Activated CD8-positive, alpha-beta T cell treated with anti-CD3 and anti-CD28 coated beads, Interleukin-2, amount 10 ng/mL, durations not matched to agents 7 days and 5 days (primary cell): ENCODE results near the gene PLCL2. TPM values are rescaled to one million over a fixed set of nuclear protein-coding genes. Genes with fewer than 3 reads are reported as not detected.
"Not testable (repeated sequence)": the region's sequence is repeated elsewhere in the genome, so short reads cannot be mapped to it uniquely, and the experiment has no call there.

Experiments
- ATAC-seq: fragments of 150-1000 bp; cut with Tn5 transposase; one replicate; pipeline ENCODE4 v1.10.0; 2021; ENCODE audit warnings: moderate library complexity
- CTCF ChIA-PET: fragments of 350-600 bp; sonication (Branson Sonifier 250); formaldehyde crosslinking; loops from one replicate; lab custom pipeline; 2021; ENCODE audit warnings: antibody characterized with exemption; lab: Charles Lee
- POLR2A ChIA-PET: fragments of 350-600 bp; sonication (Branson Sonifier 250); formaldehyde crosslinking; loops from one replicate; lab custom pipeline; 2021; ENCODE audit warnings: antibody characterized with exemption; lab: Charles Lee
- DNase-seq: peaks from one replicate; pipeline ENCODE4 v3.0.0-alpha.2; 2020
- H3K27ac Mint-ChIP-seq: one replicate; pipeline ENCODE4 v1.8.0; 2021; ENCODE audit warnings: mild to moderate bottlenecking, mixed read lengths
- H3K27me3 Mint-ChIP-seq: one replicate; pipeline ENCODE4 v1.8.0; 2021; ENCODE audit warnings: low read depth, mixed read lengths
- H3K36me3 Mint-ChIP-seq: one replicate; pipeline ENCODE4 v1.8.0; 2021; ENCODE audit warnings: low read depth, mixed read lengths
- H3K4me1 Mint-ChIP-seq: one replicate; pipeline ENCODE4 v1.8.0; 2021; ENCODE audit warnings: low read depth, mixed read lengths
- H3K4me3 Mint-ChIP-seq: one replicate; pipeline ENCODE4 v1.8.0; 2021; ENCODE audit warnings: mild to moderate bottlenecking, mixed read lengths
- H3K9me3 Mint-ChIP-seq: one replicate; pipeline ENCODE4 v1.8.0; 2022; ENCODE audit warnings: mixed read lengths; ENCODE audit not compliant: insufficient read depth
- total RNA-seq, 2 experiments: library from RNA; stranded (reverse); gene quantifications; one replicate each; pipeline ENCODE4 v1.2.3, GENCODE V29; 2021

The PLCL2 gene
- total RNA-seq, 2 experiments from 2014 or later, result 33.9 to 35.8 TPM

GRCh38 chr3:16943857-16944256 is 59.1 kb downstream of the PLCL2 start:
- no peak for ATAC-seq
- CTCF ChIA-PET, result no interaction called here

DNA sequence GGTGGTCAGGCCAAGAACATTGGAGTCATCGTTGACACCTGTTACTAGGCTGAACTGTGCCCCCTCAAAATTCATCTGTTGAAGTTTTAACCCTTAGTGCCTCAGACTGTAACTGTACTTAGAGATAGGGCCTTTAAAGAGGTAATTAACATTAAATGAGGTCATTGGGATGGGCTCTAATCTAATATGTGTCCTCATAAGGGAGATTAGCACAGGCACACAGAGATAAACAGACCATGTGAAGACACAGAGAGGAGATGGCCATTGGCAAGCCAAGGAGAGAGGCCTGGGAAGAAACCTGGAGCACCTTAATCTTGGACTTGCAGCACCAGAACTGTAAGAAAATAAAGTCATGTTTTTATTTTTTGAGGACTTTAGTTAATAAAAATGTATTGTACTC is 59.6 kb downstream of the PLCL2 start:
- Mint-ChIP-seq H3K36me3 (peaks cover 16% of the 10 kb centered on the region), H3K27me3 (no peaks in the 10 kb centered on the region), H3K4me1 (peaks cover 23% of the 10 kb centered on the region), H3K27ac (no peak overlapping the region), H3K9me3 (no peaks in the 10 kb centered on the region), H3K4me3 (no peak overlapping the region)
- DNase-seq (no peak), ATAC-seq (no peak)
- ChIA-PET CTCF (no interaction called here), POLR2A (no interaction called here)

More at GRCh38 chr3:16943857-16944256, 59.1 kb downstream of the PLCL2 start:
- H3K27me3 Mint-ChIP-seq, result no peaks in the 10 kb centered on the region
- H3K27ac Mint-ChIP-seq, result no peak overlapping the region
- peaks cover 25% of the 10 kb centered on the region for H3K4me1 Mint-ChIP-seq
- H3K9me3 Mint-ChIP-seq, result no peaks in the 10 kb centered on the region
- H3K36me3 Mint-ChIP-seq, result peaks cover 16% of the 10 kb centered on the region
- DNase-seq, result no peak
- POLR2A ChIA-PET, result interaction anchor here (0.6 kb wide), 1 partner anchor 31 kb away, joined by 3 read pairs; no protein-coding TSS in a partner anchor
- H3K4me3 Mint-ChIP-seq, result no peak overlapping the region

- peaks cover 16% of the 10 kb centered on the region for H3K36me3 Mint-ChIP-seq
- ChIA-PET POLR2A (no interaction called here), CTCF (no interaction called here)
- no peak overlapping the region for H3K27ac Mint-ChIP-seq
- H3K27me3 Mint-ChIP-seq, result no peaks in the 10 kb centered on the region
- H3K4me1 Mint-ChIP-seq, result peaks cover 21% of the 10 kb centered on the region
- no peak for DNase-seq
- H3K4me3 Mint-ChIP-seq, result no peak overlapping the region
- H3K9me3 Mint-ChIP-seq, result no peaks in the 10 kb centered on the region
- ATAC-seq, result no peak
These were observed 60.6 kb downstream of the PLCL2 start for GRCh38 chr3:16945330-16945729.

DNA sequence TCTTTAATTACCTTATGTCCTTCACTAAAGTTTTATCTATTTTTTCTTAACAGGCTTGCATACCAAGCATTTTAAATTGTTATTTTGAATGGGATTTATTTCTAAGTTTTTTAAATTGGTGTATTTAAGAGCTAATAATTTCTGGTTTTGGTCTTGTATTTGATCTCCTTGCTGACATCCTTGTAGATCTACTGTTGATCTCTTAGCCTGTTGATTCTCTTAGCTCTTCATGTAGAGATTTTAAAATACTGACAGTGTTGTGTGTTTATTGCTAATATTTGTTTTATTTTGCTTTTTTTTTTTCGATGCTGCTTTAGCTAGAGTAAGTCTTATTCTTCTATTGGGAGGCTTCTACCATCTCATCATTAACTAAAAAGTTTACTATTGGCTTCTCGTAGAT is 65.5 kb downstream of the PLCL2 start:
- DNase-seq, result no peak
- Mint-ChIP-seq H3K36me3 (peaks cover 14% of the 10 kb centered on the region), H3K4me3 (no peak overlapping the region), H3K9me3 (no peaks in the 10 kb centered on the region), H3K4me1 (peaks cover 15% of the 10 kb centered on the region), H3K27ac (no peak overlapping the region), H3K27me3 (no peaks in the 10 kb centered on the region)
- ChIA-PET CTCF (no interaction called here), POLR2A (no interaction called here)
- ATAC-seq, result no peak

- no peaks in the 10 kb centered on the region for H3K27me3 Mint-ChIP-seq
- no peak overlapping the region for H3K4me3 Mint-ChIP-seq
- no peak overlapping the region for H3K27ac Mint-ChIP-seq
- CTCF ChIA-PET, result no interaction called here
- H3K9me3 Mint-ChIP-seq, result no peaks in the 10 kb centered on the region
- DNase-seq (no peak), ATAC-seq (no peak)
- H3K36me3 Mint-ChIP-seq, result peaks cover 9% of the 10 kb centered on the region
- peaks cover 15% of the 10 kb centered on the region for H3K4me1 Mint-ChIP-seq
- POLR2A ChIA-PET, result no interaction called here
These were observed 66.1 kb downstream of the PLCL2 start for GRCh38 chr3:16950845-16951244.

DNA sequence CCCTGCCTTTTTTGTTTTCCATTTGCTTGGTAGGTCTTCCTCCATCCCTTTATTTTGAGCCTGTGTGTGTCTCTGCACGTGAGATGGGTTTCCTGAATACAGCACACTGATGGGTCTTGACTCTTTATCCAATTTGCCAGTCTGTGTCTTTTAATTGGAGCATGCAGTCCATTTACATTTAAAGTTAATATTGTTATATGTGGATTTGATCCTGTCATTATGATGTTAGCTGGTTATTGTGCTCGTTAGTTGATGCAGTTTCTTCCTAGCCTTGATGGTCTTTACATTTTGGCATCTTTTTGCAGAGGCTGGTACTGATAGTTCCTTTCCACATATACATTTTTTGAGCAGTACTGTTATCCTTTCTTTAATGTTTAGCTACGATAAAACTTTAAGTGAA is 73.1 kb downstream of the PLCL2 start:
- H3K9me3 Mint-ChIP-seq, H3K4me1 Mint-ChIP-seq, H3K27me3 Mint-ChIP-seq, DNase-seq, ATAC-seq, POLR2A ChIA-PET, H3K4me3 Mint-ChIP-seq, H3K27ac Mint-ChIP-seq, CTCF ChIA-PET: not testable (repeated sequence)
- peaks cover 21% of the 10 kb centered on the region for H3K36me3 Mint-ChIP-seq

DNA sequence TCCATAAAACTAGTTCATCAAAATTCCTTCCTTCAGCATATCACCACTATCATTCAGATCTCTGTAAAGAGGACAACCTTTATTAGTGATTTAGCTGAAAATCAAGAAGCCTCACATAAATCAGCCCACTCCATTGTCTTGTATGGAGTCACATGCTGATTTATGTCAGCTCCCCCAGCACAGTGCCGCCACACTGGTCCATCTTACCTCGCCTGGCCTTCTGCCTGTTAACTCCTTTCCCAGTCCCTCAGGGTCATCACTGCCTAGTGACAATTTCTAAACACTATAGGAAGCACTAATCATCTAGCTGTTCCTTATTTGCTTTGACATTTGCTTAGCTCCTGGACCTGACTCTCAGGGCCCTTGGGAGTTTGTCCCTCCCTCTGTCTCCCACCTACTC is 75.4 kb downstream of the PLCL2 start:
- H3K4me3 Mint-ChIP-seq, result no peak overlapping the region
- ChIA-PET CTCF (no interaction called here), POLR2A (no interaction called here)
- H3K4me1 Mint-ChIP-seq, result no peaks in the 10 kb centered on the region
- peaks cover 23% of the 10 kb centered on the region for H3K36me3 Mint-ChIP-seq
- H3K27ac Mint-ChIP-seq, result no peak overlapping the region
- H3K9me3 Mint-ChIP-seq, result peaks cover 4% of the 10 kb centered on the region
- no peak for DNase-seq
- ATAC-seq, result no peak
- H3K27me3 Mint-ChIP-seq, result no peaks in the 10 kb centered on the region

DNA sequence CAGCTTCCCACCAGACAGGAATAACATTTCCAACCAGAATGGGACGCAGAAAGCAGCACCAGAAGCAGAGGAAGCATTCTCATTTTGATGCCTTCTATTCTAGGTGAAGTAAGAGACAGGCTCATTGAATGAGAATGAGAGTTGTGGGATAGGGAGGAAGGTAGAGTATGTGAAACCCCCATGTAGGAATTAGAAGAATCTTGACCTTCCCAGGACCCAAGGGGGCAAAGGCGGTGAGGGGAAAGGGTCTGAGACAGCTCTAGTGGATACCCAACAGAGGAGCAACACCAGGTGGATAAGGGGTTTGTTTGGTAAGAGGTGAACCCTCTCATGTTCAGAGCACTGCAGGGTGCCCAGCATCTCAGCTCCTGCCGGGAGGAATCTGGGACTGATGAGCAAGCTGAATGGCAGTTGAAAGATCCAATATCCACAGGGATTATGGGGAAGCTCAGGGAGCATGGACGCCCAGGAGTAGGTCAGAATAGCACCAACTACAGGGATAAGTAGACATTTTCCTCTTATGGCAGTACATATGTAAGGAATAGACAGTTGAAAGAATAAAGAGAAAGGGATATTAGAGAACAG is 77.0 kb downstream of the PLCL2 start:
- no peaks in the 10 kb centered on the region for H3K4me1 Mint-ChIP-seq
- H3K27me3 Mint-ChIP-seq, result no peaks in the 10 kb centered on the region
- no peak overlapping the region for H3K27ac Mint-ChIP-seq
- H3K36me3 Mint-ChIP-seq, result peaks cover 25% of the 10 kb centered on the region
- ATAC-seq (no peak), DNase-seq (no peak)
- H3K4me3 Mint-ChIP-seq, result no peak overlapping the region
- POLR2A ChIA-PET, result no interaction called here
- H3K9me3 Mint-ChIP-seq, result peaks cover 4% of the 10 kb centered on the region
- CTCF ChIA-PET, result no interaction called here

DNA sequence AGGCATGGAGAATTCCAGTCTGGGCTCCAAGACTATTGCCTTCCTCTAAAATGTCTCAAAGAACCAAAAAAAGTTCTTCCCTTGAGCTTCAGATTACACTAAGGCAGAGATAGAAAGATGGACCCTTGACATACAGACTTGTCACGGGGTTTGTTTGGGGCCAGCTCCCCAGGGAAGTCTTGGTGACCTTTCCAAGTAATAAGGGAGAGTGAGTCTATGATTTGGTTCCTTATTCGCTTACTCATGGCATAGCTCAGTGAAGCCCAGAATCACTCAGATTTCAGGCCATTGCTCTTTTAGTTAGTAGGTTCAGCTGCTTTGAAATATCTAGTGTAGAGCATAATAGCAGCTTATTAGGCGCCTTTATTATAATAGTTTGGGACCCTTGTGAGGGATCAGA is 90.3 kb downstream of the PLCL2 start:
- CTCF ChIA-PET, result interaction anchor here (0.8 kb wide), 1 partner anchor 11 kb away, joined by 3 read pairs; no protein-coding TSS in a partner anchor
- Mint-ChIP-seq H3K9me3 (peaks cover 15% of the 10 kb centered on the region), H3K4me1 (no peaks in the 10 kb centered on the region), H3K27me3 (no peaks in the 10 kb centered on the region), H3K4me3 (no peak overlapping the region), H3K36me3 (peaks cover 32% of the 10 kb centered on the region), H3K27ac (no peak overlapping the region)
- DNase-seq, result no peak
- no peak for ATAC-seq
- POLR2A ChIA-PET, result interaction anchor here (0.6 kb wide), 1 partner anchor 10 kb away, joined by 3 read pairs; no protein-coding TSS in a partner anchor

DNA sequence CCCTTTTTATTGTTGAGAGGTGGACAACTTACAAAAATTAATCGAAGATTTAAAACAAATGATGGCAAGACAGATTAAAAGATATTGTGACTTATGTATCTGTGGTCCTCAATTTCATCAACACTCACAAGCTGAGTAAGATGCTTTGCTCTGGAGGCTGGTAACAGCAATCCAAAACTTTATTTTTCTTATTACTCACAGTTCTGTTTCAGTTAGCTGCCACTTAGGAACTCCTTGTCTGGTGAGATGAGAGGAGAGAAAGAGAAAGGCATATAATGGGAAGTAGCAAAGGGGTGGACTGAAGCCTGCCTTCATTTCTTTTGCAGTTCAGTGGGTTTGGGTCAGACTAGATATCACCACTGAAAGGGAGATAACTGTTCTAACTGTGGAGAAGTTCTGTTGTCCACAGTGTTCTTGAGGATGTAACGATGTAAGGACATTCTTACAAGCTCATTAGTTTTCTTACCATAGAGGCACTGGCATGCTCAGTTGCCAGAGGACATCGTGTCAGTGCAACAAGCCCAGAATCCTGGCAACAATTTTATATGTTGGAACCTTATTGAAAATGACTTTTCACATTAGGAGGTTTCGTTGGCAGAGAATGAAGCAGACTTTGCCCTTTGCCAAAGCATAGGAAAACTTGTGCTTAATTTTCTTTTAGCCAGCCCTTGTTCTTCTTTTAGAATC is 93.6 kb downstream of the PLCL2 start:
- CTCF ChIA-PET, result no interaction called here
- H3K27ac Mint-ChIP-seq, result no peak overlapping the region
- no peaks in the 10 kb centered on the region for H3K4me1 Mint-ChIP-seq

GRCh38 chr3:16978921-16979271 is 94.1 kb downstream of the PLCL2 start:
- ChIA-PET POLR2A (no interaction called here), CTCF (no interaction called here)
- DNase-seq (no peak), ATAC-seq (no peak)
- no peaks in the 10 kb centered on the region for H3K27me3 Mint-ChIP-seq
- no peaks in the 10 kb centered on the region for H3K9me3 Mint-ChIP-seq
- no peak overlapping the region for H3K4me3 Mint-ChIP-seq
- H3K27ac Mint-ChIP-seq, result no peak overlapping the region
- no peaks in the 10 kb centered on the region for H3K4me1 Mint-ChIP-seq
- peaks cover 16% of the 10 kb centered on the region for H3K36me3 Mint-ChIP-seq

More for the DNA sequence above, 93.6 kb downstream of the PLCL2 start:
- H3K9me3 Mint-ChIP-seq, result peaks cover 3% of the 10 kb centered on the region
- DNase-seq (no peak), ATAC-seq (no peak)
- peaks cover 18% of the 10 kb centered on the region for H3K36me3 Mint-ChIP-seq
- POLR2A ChIA-PET, result no interaction called here
- H3K27me3 Mint-ChIP-seq, result no peaks in the 10 kb centered on the region
- no peak overlapping the region for H3K4me3 Mint-ChIP-seq

- H3K4me3 Mint-ChIP-seq, POLR2A ChIA-PET, H3K4me1 Mint-ChIP-seq, CTCF ChIA-PET, ATAC-seq, DNase-seq, H3K9me3 Mint-ChIP-seq, H3K27me3 Mint-ChIP-seq, H3K27ac Mint-ChIP-seq: not testable (repeated sequence)
- peaks cover 10% of the 10 kb centered on the region for H3K36me3 Mint-ChIP-seq
These were observed 95.2 kb downstream of the PLCL2 start for GRCh38 chr3:16979769-16980515.
